Esophagus muscularis mucosa (tissue), 4 donors: ENCODE results near the gene GFAP. TPM values are rescaled to one million over a fixed set of nuclear protein-coding genes. Genes with fewer than 3 reads are reported as not detected.

Experiments used
- DNase-seq: peaks from one replicate; pipeline ENCODE4 v3.0.0-alpha.2; 2017; ENCODE audit errors: extremely low spot score
- H3K27ac ChIP-seq, 4 donors: fragments of 200-600 bp; sonication (generic); replicated peaks in 1 of 4; 1 replicate in 3 of 4; 2 replicates in 1 of 4; pipeline ENCODE4 v1.5.1; 2016 to 2019; ENCODE audit warnings: mild to moderate bottlenecking in 1 of 4
- H3K27me3 ChIP-seq, 4 donors: fragments of 200-600 bp; sonication (generic); one replicate each; pipeline versions ENCODE4 v1.5.1 to v1.6.0; 2016 to 2019
- H3K36me3 ChIP-seq, 4 donors: fragments of 200-600 bp; sonication (generic); one replicate each; pipeline ENCODE4 v1.5.1; 2016 to 2019
- H3K4me1 ChIP-seq, 4 donors: fragments of 200-600 bp; sonication (generic); one replicate each; pipeline ENCODE4 v1.5.1; 2016 to 2019
- H3K4me3 ChIP-seq, 4 donors: fragments of 200-600 bp; sonication (generic); 1 replicate in 2 of 4; 2 replicates in 2 of 4; pipeline ENCODE4 v1.5.1; 2016 to 2019; ENCODE audit warnings: mild to moderate bottlenecking in 4 of 4, moderate library complexity in 1 of 4
- H3K9me3 ChIP-seq, 4 donors: fragments of 200-600 bp; sonication (generic); 1 replicate in 3 of 4; 2 replicates in 1 of 4; pipeline ENCODE4 v1.5.1; 2016 to 2019
- EP300 ChIP-seq: sonication (generic); formaldehyde crosslinking; IDR thresholded peaks from one replicate; pipeline ENCODE4 v1.6.1; 2017; ENCODE audit warnings: antibody characterized with exemption
- POLR2A ChIP-seq: fragments of 450-650 bp; IDR thresholded peaks from one replicate; pipeline ENCODE4 v1.6.1; 2017; ENCODE audit warnings: antibody characterized with exemption, moderate library complexity, mild to moderate bottlenecking, low read depth
- POLR2AphosphoS5 ChIP-seq, 2 donors: sonication (generic); formaldehyde crosslinking; IDR thresholded peaks; one replicate each; pipeline ENCODE4 v1.6.1; 2017; ENCODE audit warnings: antibody characterized with exemption in 2 of 2
- WGBS: methylation state at CpG from one replicate; pipeline ENCODE4 v1.1.5; 2018; 5-methylcytosine and 5-hydroxymethylcytosine counted together
- intact Hi-C: fragments of 100-400 bp; cut with DNase I; formaldehyde crosslinking; loops from one replicate; pipeline ENCODE4 v1.15.1; 2023
- total RNA-seq, 4 donors: library from RNA; depleted of rRNA; stranded (reverse); fragments of >200 nt; gene quantifications; one replicate each; pipeline versions ENCODE4 v1.1.0 to v1.2.1, GENCODE V29; 2016
- TF ChIP-seq, protein P1 (sequence below), 3 experiments: fragments of 200-600 bp in 2 of 3; fragments of 450-650 bp in 1 of 3; sonication (generic) in 2 of 3; IDR thresholded peaks; one replicate each; pipeline ENCODE4 v1.5.1; 2017 to 2019; ENCODE audit warnings: antibody characterized with exemption in 3 of 3, mild to moderate bottlenecking in 2 of 3, moderate library complexity in 1 of 3

The GFAP gene
- total RNA-seq, 4 donors from 2014 or later = 1.2 to 2.8 TPM; not detected in 2

- TF ChIP-seq EP300 (no peak), POLR2A (no peak), POLR2AphosphoS5 (IDR thresholded peaks at IDR 0.05) (no peak)
- TF ChIP-seq, protein P1, sequence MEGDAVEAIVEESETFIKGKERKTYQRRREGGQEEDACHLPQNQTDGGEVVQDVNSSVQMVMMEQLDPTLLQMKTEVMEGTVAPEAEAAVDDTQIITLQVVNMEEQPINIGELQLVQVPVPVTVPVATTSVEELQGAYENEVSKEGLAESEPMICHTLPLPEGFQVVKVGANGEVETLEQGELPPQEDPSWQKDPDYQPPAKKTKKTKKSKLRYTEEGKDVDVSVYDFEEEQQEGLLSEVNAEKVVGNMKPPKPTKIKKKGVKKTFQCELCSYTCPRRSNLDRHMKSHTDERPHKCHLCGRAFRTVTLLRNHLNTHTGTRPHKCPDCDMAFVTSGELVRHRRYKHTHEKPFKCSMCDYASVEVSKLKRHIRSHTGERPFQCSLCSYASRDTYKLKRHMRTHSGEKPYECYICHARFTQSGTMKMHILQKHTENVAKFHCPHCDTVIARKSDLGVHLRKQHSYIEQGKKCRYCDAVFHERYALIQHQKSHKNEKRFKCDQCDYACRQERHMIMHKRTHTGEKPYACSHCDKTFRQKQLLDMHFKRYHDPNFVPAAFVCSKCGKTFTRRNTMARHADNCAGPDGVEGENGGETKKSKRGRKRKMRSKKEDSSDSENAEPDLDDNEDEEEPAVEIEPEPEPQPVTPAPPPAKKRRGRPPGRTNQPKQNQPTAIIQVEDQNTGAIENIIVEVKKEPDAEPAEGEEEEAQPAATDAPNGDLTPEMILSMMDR (IDR thresholded peaks at IDR 0.05) = no peak
- peaks cover 0 to 54% (median 3%) of the 10 kb centered on the region in 4 donors for H3K27me3 ChIP-seq
- H3K4me1 ChIP-seq = peaks cover 0 to 11% (median 9%) of the 10 kb centered on the region in 4 donors
- H3K36me3 ChIP-seq = no peaks in the 10 kb centered on the region
- no peak overlapping the region for H3K27ac ChIP-seq
- DNase-seq = no peak
- no peak overlapping the region for H3K4me3 ChIP-seq
- 89% methylated on average over 8 of the region's 8 CpGs for WGBS
- intact Hi-C loops = no loop called here
- H3K9me3 ChIP-seq = no peaks in the 10 kb centered on the region
These were observed 42.0 kb upstream of the GFAP start for GRCh38 chr17:44956998-44957981.

DNA sequence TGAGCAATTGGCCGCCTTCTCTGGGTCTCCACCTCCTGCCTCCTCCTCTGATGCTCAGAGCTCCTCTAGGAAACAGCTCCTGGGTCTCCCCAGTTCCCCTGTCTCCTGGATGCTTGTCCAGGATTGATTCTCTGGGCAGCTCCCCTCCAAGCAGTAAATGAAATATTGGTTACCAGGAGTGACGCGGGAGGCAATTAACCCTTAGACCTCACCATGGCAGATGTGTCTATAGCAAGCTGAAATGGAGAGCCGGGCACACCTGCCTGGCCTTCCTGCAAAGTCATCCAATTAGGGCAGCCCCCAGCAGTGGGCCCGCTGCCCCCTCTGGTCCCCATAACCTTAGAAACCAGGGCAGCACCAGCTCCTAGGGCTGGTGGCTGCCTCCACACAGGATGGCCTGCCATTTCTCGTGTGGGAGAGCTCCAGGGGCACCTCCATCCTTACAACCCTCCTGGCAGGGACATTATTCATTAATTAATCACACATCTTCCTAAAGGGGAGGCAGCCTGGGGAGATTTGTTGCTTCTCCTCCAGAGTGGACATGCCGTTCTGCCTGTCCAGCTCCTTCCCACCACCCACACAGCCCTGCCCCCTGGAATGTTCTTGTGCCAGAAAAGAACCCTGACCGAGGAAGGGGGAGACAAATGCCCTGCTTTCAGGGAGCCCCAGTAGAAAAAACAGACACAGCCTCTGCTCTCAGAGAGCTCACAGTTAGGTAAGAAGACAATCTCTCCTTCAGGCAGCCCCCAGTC, 40.5 kb upstream of the GFAP start:
- TF ChIP-seq EP300 = no peak
- TF ChIP-seq POLR2AphosphoS5 (IDR thresholded peaks at IDR 0.05) = no peak
- TF ChIP-seq, protein P1 (IDR thresholded peaks at IDR 0.05) = no peak
- TF ChIP-seq POLR2A = no peak
- H3K4me3 ChIP-seq = no peak overlapping the region
- peaks cover 0 to 11% (median 9%) of the 10 kb centered on the region in 4 donors for H3K4me1 ChIP-seq
- no peak overlapping the region for H3K27ac ChIP-seq
- 57% methylated on average over 5 of the region's 8 CpGs for WGBS
- H3K36me3 ChIP-seq = no peaks in the 10 kb centered on the region
- no peaks in the 10 kb centered on the region for H3K9me3 ChIP-seq
- no peak for DNase-seq
- intact Hi-C loops = no loop called here
- H3K27me3 ChIP-seq = peaks cover 0 to 48% (median 3%) of the 10 kb centered on the region in 4 donors

- peaks cover 4 to 6% (median 5%) of the 10 kb centered on the region in 4 donors for H3K4me1 ChIP-seq
- TF ChIP-seq POLR2A = no peak
- TF ChIP-seq EP300 = no peak
- no peak for TF ChIP-seq POLR2AphosphoS5 (IDR thresholded peaks at IDR 0.05)
- TF ChIP-seq, protein P1 (IDR thresholded peaks at IDR 0.05) = no peak
- DNase-seq = no peak
- no peaks in the 10 kb centered on the region for H3K36me3 ChIP-seq
- intact Hi-C loops = no loop called here
- H3K27ac ChIP-seq = no peak overlapping the region
- no peaks in the 10 kb centered on the region for H3K9me3 ChIP-seq
- peaks cover 0 to 26% (median 0%) of the 10 kb centered on the region in 4 donors for H3K27me3 ChIP-seq
- WGBS = 82% methylated on average over 6 of the region's 6 CpGs
- no peak overlapping the region for H3K4me3 ChIP-seq
These were observed 37.7 kb upstream of the GFAP start for GRCh38 chr17:44952946-44953475.

GRCh38 chr17:44948315-44948795, 33.1 kb upstream of the GFAP start:
- Histone ChIP-seq H3K4me3 (peak overlapping the region; percentile 59 to 64 (median 60)), H3K9me3 (no peaks in the 10 kb centered on the region), H3K27me3 (peaks cover 0 to 13% (median 2%) of the 10 kb centered on the region in 4 donors), H3K27ac (peak overlapping the region in 3 of 4 donors; percentile 48 to 67 (median 63)), H3K4me1 (peaks cover 10 to 18% (median 14%) of the 10 kb centered on the region in 4 donors), H3K36me3 (no peaks in the 10 kb centered on the region)
- TF ChIP-seq EP300 = no peak
- WGBS = 61% methylated on average over 7 of the region's 7 CpGs
- intact Hi-C loops = no loop called here
- DNase-seq = no peak
